MV-4-11 (cell line): ENCODE data around the gene C19orf25.
"Not testable (repeated sequence)": the region's sequence is repeated elsewhere in the genome, so short reads cannot be mapped to it uniquely, and the experiment has no call there.

Experiments
- DNase-seq: peaks from one replicate; lab custom pipeline; 2025; lab: John Stamatoyannopoulos, UW

The C19orf25 gene

DNA sequence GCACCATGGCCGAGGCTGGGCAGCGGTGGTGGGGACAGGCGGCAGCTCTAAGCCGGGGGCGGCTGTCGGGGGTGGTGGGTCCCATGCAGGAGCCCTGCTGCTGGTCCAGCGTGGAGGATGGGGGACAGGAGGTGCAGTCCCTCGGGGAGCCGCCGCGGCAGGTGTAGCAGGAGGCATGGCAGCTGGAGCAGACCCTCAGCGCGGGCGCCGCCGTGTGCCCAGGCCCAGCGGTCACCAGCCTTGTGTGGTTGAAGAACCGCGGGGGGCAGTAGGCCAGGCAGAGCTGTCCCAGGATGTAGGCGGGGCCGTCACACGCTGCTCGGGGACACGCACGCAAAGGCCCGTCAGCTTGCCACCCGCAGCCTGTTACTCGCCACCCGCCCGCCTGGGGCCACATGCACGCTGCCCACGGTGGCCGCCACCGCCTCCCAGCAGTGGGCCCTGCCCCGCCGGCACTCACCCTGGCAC lies 2.9 kb upstream of the C19orf25 start:
- no peak for DNase-seq

- DNase-seq: no peak
Measured at GRCh38 chr19:1481224-1481892, 2.3 kb upstream of the C19orf25 start.

- DNase-seq: not testable (repeated sequence)
Measured at GRCh38 chr19:1477056-1477455, 2.0 kb downstream of the C19orf25 start.

- DNase-seq: no peak
Measured at GRCh38 chr19:1475751-1476437, 3.1 kb downstream of the C19orf25 start.

GRCh38 chr19:1474765-1475351 lies 4.2 kb downstream of the C19orf25 start:
- DNase-seq: no peak

- DNase-seq: no peak
Measured at GRCh38 chr19:1474011-1474764, 4.8 kb downstream of the C19orf25 start.

DNA sequence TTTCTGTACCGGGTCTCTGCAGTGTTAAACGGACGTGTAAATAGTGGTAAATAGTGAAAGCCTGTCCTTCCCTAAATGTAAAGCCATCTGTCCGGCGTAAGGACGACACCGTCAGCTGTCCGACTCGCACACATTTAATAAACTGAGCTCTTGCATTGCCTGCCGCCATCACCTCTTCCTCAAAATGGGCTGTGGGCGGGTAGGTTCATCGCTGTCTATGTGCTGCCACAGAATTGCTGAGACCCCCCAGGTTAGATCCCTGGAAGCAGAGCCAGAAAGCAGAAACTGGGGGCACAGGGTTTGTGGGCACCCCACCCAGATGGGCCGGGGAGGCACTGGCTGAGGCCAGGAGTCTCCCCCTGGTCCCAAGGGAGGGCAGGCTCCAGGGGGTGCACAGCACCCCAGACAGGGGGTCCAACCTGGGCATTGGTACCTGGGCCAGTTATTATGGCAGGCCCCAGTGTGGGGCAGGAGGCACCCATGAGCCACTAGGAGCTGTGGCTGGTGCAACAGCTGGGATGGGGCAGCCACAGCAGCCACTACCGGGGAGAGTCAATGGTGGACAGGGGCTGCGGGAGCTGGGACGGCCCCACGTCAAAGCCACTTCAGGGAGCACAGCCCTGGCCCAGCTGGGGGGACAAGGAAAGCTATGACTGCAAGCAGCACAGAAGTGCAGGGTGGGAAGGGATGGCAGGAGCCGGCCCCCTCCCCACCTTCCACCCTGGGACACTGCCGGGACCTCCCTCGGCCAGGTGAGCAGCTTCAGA lies 5.7 kb downstream of the C19orf25 start:
- DNase-seq: peak; percentile 33

DNA sequence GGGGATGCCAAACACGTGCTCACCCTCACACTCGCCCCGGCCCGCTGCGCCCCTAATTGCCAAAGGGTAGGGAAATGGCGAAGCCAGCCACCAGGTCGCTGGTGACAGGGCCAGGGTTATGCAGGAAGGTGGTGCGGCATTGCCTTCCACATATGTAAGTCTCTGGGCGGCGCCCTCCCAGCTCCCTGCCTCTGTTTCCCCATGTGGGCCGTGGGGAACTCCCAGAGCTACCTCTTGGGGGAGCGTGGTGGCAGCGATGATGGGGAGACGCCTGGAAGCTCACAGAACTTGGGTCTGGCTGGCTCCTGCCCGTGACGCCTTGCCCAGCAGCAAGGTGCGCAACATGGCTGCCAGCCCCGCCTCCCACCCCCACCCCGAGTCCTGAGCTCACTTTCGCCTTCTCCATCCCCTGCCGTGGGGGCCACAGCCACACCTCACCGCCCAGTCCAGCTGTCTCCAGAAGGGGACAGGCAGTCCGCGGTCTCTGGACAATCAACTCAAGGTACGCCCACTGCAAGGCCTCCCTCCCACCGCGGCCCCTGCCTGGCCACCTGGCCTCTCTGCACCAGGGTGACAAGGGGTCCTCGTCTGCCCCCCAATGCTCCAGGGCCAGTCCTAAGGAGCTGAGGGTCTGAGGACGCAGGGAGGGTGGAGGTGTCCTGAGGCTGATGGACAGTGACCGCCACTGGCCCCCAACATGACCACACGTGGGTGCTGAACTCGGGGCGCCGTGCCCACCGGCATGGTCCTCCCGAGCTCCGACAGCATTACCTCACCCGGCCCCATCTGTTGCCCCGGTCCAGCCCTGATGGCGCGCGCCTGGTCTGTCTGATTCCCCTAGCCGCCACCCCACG lies 6.6 kb downstream of the C19orf25 start:
- no peak for DNase-seq

DNA sequence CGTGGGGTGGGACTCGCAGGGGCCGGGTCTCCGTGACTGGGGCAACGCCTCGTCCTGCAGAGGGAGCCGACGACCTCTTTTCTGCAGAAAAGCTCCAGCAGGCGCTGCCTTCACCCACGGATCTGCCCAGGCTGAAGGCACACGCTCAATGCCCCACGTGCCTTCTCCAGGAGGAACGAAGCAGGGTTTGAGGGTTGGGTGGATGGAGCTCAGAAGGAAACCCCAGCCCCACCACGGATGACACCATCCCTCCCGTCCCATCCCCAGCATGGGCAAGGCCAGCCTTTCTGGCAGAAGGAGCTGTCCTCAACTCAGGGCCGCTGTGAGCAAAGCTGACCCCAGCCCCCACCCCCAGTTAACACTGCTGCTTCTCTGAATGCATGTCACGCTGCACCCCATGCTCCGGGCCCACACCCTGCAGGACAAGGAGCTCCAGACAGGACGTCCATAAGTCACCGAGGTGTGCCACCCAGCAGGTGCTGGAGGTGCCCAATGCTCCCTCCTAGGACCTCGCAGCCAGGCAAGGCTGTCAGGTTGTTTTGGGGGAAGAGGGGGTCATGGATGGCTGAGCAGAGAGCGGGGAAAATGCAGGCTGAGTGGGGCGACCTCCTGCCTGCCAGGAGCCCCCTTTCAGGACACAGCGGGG lies 7.4 kb downstream of the C19orf25 start:
- DNase-seq: peak; percentile 42

- no peak for DNase-seq
Measured at GRCh38 chr19:1471010-1471514, 8.0 kb downstream of the C19orf25 start.

DNA sequence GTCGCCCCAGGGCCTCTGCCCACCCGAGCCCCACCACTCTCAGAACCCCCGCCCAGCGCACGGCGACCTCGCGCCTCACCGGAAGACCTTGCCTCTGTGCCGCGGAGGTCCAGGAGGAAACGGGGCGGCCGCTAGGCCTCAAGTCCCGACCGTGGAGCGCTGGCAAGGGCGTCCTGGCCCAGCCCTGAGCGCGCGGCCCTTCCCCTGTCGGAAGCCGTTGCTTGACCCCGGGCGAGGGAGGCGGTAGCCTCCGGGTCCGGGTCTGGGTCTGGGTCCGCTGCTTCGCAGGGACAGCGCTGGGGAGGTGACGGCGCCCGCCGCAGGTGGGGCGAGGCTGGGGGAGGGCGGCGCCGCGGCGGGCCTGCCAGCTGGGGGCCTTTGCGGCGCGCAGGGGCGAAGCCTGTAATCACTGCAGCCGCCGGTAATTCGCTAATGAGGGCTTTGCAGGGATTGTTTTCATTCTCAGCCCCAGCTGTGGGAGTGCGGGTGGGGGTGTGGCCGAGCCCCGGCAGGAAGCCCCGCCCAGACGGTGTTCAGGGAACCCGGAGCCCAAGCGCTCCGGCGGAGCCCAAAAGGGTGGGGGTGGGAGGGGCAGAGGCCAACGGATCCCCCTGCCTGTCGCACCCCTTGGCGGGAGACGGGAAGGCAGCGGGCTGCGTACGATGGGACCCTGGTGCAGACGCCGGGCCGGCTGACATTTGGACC lies 8.6 kb downstream of the C19orf25 start:
- DNase-seq: no peak

DNA sequence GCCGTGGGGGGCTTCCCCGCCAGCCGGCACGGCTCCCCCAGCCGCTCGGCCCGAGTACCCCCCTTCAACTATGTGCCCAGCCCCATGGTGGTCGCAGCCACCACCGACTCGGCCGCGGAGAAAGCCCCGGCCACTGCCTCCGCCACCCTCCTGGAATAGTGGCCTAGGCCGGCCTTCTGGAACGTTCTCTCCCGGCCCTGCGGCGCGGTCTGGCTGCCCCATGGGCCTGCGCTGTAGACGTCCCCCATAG lies 9.0 kb downstream of the C19orf25 start:
- DNase-seq: no peak

DNA sequence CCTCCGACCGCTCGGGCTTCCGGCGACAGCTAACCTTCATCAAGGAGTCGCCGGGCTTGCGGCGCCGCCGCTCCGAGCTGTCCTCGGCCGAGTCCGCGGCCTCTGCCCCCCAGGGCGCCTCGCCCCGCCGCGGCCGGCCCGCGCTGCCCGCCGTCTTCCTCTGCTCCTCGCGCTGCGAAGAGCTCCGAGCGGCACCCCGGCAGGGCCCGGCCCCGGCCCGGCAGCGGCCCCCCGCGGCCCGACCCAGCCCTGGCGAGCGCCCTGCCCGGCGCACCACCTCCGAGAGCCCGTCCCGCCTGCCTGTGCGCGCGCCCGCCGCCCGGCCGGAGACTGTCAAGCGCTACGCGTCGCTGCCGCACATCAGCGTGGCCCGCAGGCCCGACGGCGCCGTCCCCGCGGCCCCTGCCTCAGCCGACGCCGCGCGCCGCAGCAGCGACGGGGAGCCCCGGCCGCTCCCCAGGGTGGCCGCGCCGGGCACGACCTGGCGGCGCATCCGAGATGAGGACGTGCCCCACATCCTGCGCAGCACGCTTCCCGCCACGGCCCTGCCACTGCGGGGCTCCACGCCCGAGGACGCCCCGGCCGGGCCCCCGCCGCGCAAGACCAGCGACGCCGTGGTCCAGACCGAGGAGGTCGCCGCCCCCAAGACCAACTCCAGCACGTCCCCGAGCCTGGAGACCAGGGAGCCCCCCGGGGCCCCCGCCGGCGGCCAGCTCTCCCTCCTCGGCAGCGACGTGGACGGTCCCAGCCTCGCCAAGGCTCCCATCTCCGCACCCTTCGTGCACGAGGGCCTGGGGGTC lies 9.6 kb downstream of the C19orf25 start:
- no peak for DNase-seq

GRCh38 chr19:1468821-1469254 lies 10.2 kb downstream of the C19orf25 start:
- no peak for DNase-seq

DNA sequence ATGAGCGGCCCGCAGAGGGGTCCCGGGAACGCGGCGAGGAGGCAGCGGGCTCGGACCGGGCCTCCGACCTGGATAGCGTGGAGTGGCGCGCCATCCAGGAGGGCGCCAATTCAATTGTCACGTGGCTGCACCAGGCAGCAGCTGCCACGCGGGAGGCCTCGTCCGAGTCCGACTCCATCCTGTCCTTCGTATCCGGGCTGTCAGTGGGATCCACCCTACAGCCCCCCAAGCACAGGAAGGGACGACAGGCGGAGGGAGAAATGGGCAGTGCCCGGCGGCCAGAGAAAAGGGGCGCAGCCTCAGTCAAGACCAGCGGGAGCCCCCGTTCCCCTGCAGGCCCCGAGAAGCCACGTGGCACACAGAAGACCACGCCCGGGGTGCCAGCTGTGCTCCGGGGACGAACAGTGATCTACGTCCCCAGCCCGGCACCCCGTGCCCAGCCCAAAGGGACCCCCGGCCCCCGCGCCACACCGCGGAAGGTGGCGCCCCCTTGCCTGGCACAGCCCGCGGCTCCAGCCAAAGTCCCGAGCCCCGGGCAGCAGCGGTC lies 10.7 kb downstream of the C19orf25 start:
- DNase-seq: no peak

- DNase-seq: no peak
Measured at GRCh38 chr19:1467490-1468273, 11.3 kb downstream of the C19orf25 start.

- no peak for DNase-seq
Measured at GRCh38 chr19:1467215-1467489, 11.9 kb downstream of the C19orf25 start.
